IMR-90 (cell line): Measurements from ENCODE around the gene MGA. TPM values are rescaled to one million over a fixed set of nuclear protein-coding genes. Genes with fewer than 3 reads are reported as not detected.

Experiments used
- ATAC-seq: fragments of 200-7000 bp; cut with Tn5 transposase; 2 replicates; pipeline ENCODE4 v1.9.1; 2020; ENCODE audit warnings: low read depth, mild to moderate bottlenecking, moderate library complexity
- BruUV-seq: library from RNA; stranded (reverse); fragments of 400-500 nt; replicated peaks from 2 replicates; lab custom pipeline; 2021; lab: Mats Ljungman, UMichigan
- CTCF ChIA-PET: fragments of 300-600 bp; formaldehyde crosslinking; extraction: SDS; loops from one replicate; lab custom pipeline; 2021; ENCODE audit warnings: antibody characterized with exemption; lab: Yijun Ruan, JAX
- POLR2A ChIA-PET: fragments of 300-600 bp; sonication (Branson Sonifier 250); formaldehyde crosslinking; loops from one replicate; lab custom pipeline; 2022; ENCODE audit warnings: antibody characterized with exemption; ENCODE audit not compliant: unreplicated experiment; lab: Charles Lee
- DNase-seq: peaks from one replicate; pipeline ENCODE4 v3.0.0; 2013
- H2AFZ ChIP-seq: replicated peaks from 2 replicates; pipeline ENCODE3; 2013; ENCODE audit warnings: low read length, mild to moderate bottlenecking; ENCODE audit not compliant: poor library complexity
- H2AK5ac ChIP-seq: 2 replicates; pipeline ENCODE4 v1.6.1; 2013; ENCODE audit warnings: low read depth, low read length, inconsistent platforms
- H2AK9ac ChIP-seq: replicated peaks from 2 replicates; pipeline ENCODE3; 2013; ENCODE audit warnings: mild to moderate bottlenecking, low read depth, low read length, moderate library complexity; ENCODE audit not compliant: poor library complexity
- H2BK120ac ChIP-seq: 2 replicates; pipeline ENCODE4 v1.6.1; 2013; ENCODE audit warnings: low read depth, low read length, inconsistent platforms
- H2BK15ac ChIP-seq: 3 replicates; pipeline ENCODE4 v1.6.1; 2013; ENCODE audit warnings: low read depth, low read length, inconsistent platforms
- H2BK20ac ChIP-seq: 2 replicates; pipeline ENCODE4 v1.6.1; 2013; ENCODE audit warnings: low read depth, mild to moderate bottlenecking, inconsistent platforms, low read length, moderate library complexity
- H2BK5ac ChIP-seq: 2 replicates; pipeline ENCODE4 v1.6.1; 2013; ENCODE audit warnings: mild to moderate bottlenecking, low read depth, low read length, inconsistent platforms; ENCODE audit not compliant: poor library complexity, severe bottlenecking
- H3K14ac ChIP-seq: replicated peaks from 2 replicates; pipeline ENCODE4 v1.6.1; 2013; ENCODE audit warnings: low read depth, low read length, inconsistent platforms
- H3K18ac ChIP-seq: 2 replicates; pipeline ENCODE4 v1.6.1; 2013; ENCODE audit warnings: low read depth, low read length, control low read depth
- H3K23ac ChIP-seq: 2 replicates; pipeline ENCODE4 v1.6.1; 2013; ENCODE audit warnings: low read depth, low read length, inconsistent platforms
- H3K27ac ChIP-seq: 2 replicates; pipeline ENCODE4 v1.5.1; 2013; ENCODE audit warnings: mild to moderate bottlenecking, control low read depth, low read length; ENCODE audit not compliant: insufficient read depth
- H3K27me3 ChIP-seq: 2 replicates; pipeline ENCODE4 v1.6.1; 2013; ENCODE audit warnings: low read length; ENCODE audit not compliant: control insufficient read depth, insufficient read depth
- H3K36me3 ChIP-seq: 2 replicates; pipeline ENCODE4 v1.6.1; 2013; ENCODE audit warnings: low read length, mixed read lengths; ENCODE audit not compliant: control insufficient read depth, insufficient read depth
- H3K4ac ChIP-seq: 2 replicates; pipeline ENCODE4 v1.6.1; 2013; ENCODE audit warnings: low read depth, low read length, inconsistent platforms
- H3K4me1 ChIP-seq: 2 replicates; pipeline ENCODE4 v1.6.1; 2013; ENCODE audit warnings: low read length, mixed read lengths; ENCODE audit not compliant: control insufficient read depth, insufficient read depth
- H3K4me2 ChIP-seq: 2 replicates; pipeline ENCODE4 v1.6.1; 2013; ENCODE audit warnings: low read depth, mild to moderate bottlenecking, control low read depth, low read length, moderate library complexity
- H3K4me3 ChIP-seq: 2 replicates; pipeline ENCODE4 v1.5.1; 2013; ENCODE audit warnings: low read depth, mild to moderate bottlenecking, control low read depth, low read length, moderate library complexity; ENCODE audit not compliant: insufficient read depth
- H3K56ac ChIP-seq: 2 replicates; pipeline ENCODE4 v1.6.1; 2013; ENCODE audit warnings: low read length, inconsistent platforms; ENCODE audit not compliant: insufficient read depth; ENCODE audit errors: extremely low read depth
- H3K79me1 ChIP-seq, 2 experiments: 2 replicates each; pipeline ENCODE4 v1.6.1; 2013; ENCODE audit warnings: low read length in 2 of 2, inconsistent platforms in 1 of 2, low read depth in 1 of 2
- H3K9ac ChIP-seq: 2 replicates; pipeline ENCODE4 v1.6.1; 2013; ENCODE audit warnings: low read depth, low read length, control low read depth
- H3K9me1 ChIP-seq: 2 replicates; pipeline ENCODE4 v1.6.1; 2013; ENCODE audit warnings: low read length, inconsistent platforms; ENCODE audit not compliant: insufficient read depth
- H3K9me3 ChIP-seq: 2 replicates; pipeline ENCODE4 v1.6.1; 2013; ENCODE audit warnings: low read length; ENCODE audit not compliant: control insufficient read depth, insufficient read depth
- H4K20me1 ChIP-seq: 2 replicates; pipeline ENCODE4 v1.6.1; 2013; ENCODE audit warnings: low read length, inconsistent platforms; ENCODE audit not compliant: insufficient read depth
- H4K5ac ChIP-seq: 2 replicates; pipeline ENCODE4 v1.6.1; 2013; ENCODE audit warnings: mild to moderate bottlenecking, low read depth, low read length, control low read depth
- H4K8ac ChIP-seq, 2 experiments: 2 replicates each; pipeline ENCODE4 v1.6.1; 2013; ENCODE audit warnings: low read depth in 2 of 2, low read length in 2 of 2, control low read depth in 1 of 2, inconsistent platforms in 1 of 2
- H4K91ac ChIP-seq: 2 replicates; pipeline ENCODE4 v1.6.1; 2013; ENCODE audit warnings: low read depth, low read length, inconsistent platforms; ENCODE audit not compliant: insufficient read depth
- CEBPB ChIP-seq: IDR thresholded peaks from 2 replicates; pipeline ENCODE4 v1.6.1; 2012; ENCODE audit warnings: low read depth, low read length, improper control_type of control experiment
- FOS ChIP-seq: fragments of 150-350 bp; IDR thresholded peaks from 2 replicates; pipeline ENCODE4 v1.6.1; 2016; ENCODE audit warnings: low read depth, low read length
- MAFK ChIP-seq: IDR thresholded peaks from 2 replicates; pipeline ENCODE4 v1.6.1; 2012; ENCODE audit warnings: low read depth, low read length, improper control_type of control experiment
- MAZ ChIP-seq: IDR thresholded peaks from 2 replicates; pipeline ENCODE4 v1.6.1; 2012; ENCODE audit warnings: low read depth, mild to moderate bottlenecking, low read length, improper control_type of control experiment, moderate library complexity, borderline replicate concordance
- MXI1 ChIP-seq: IDR thresholded peaks from 2 replicates; pipeline ENCODE4 v1.6.1; 2012; ENCODE audit warnings: low read depth, mild to moderate bottlenecking, low read length, moderate library complexity, borderline replicate concordance
- POLR2A ChIP-seq: IDR thresholded peaks from 2 replicates; pipeline ENCODE4 v1.6.1; 2012; ENCODE audit warnings: mild to moderate bottlenecking, low read depth, low read length
- RAD21 ChIP-seq: IDR thresholded peaks from 2 replicates; pipeline ENCODE4 v1.6.1; 2012; ENCODE audit warnings: low read length, improper control_type of control experiment
- RFX5 ChIP-seq: IDR thresholded peaks from 2 replicates; pipeline ENCODE4 v1.8.0; 2012; ENCODE audit warnings: low read depth, mild to moderate bottlenecking, low read length, moderate library complexity
- dilution Hi-C: fragments of 300-500 bp; cut with HindIII; formaldehyde crosslinking; loops from one replicate; pipeline ENCODE4 v1.14.3; 2018; ENCODE audit warnings: low sequenced_read_pairs; ENCODE audit not compliant: unreplicated experiment
- in situ Hi-C: fragments of 300-500 bp; cut with MboI; formaldehyde crosslinking; loops from 3 replicates; pipeline ENCODE4 v1.14.3; 2019; ENCODE audit warnings: low sequenced_read_pairs, inconsistent platforms, mixed read lengths
- intact Hi-C: fragments of 100-400 bp; cut with micrococcal nuclease; formaldehyde crosslinking; loops from 2 replicates; pipeline ENCODE4 v1.10.0; 2022
- polyA plus RNA-seq, 3 experiments: library from polyadenylated mRNA; depleted of rRNA; stranded (reverse); fragments of >200 nt; gene quantifications; 2 replicates each; pipeline ENCODE4 v1.2.3, GENCODE V29; 2012; ENCODE audit warnings: low replicate concordance in 1 of 3
- total RNA-seq: library from RNA; depleted of rRNA; stranded (reverse); fragments of >200 nt; gene quantifications from 2 replicates; pipeline ENCODE4 v1.2.3, GENCODE V29; 2012
- TF ChIP-seq, protein P1 (sequence below): conservative IDR thresholded peaks from 2 replicates; pipeline ENCODE4 v1.5.1; 2012; ENCODE audit warnings: mild to moderate bottlenecking, low read depth, low read length, improper control_type of control experiment

The MGA gene
- total and polyA plus RNA-seq, 2 of the 4 experiments (the other 2 are of a cell fraction) = 3.2 to 38.0 TPM

DNA sequence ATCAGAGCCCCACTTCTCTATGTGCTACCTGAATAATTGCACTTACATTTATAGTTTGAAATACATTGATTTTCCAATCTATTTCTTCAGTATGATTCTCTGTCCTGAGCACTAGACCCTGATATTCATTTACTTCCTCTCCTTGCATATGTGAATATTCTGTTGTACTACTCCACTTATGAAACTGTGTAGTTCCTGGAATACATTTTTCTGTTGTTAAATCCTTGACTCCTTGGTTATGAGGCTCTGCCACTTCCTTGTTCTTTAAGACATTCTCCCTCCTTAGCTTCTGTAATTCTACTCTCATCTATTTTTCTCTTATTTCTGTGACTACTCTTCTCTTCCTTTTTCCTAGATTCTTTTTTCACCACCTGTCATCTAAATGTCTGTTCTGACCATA lies 12.9 kb upstream of the MGA start:
- ChIA-PET POLR2A (no interaction called here), CTCF (no interaction called here)
- Histone ChIP-seq H3K23ac (no peak overlapping the region), H2BK120ac (no peak overlapping the region), H3K9ac (no peak overlapping the region), H3K9me1 (no peaks in the 10 kb centered on the region), H4K20me1 (no peaks in the 10 kb centered on the region), H3K18ac (no peak overlapping the region), H3K36me3 (no peaks in the 10 kb centered on the region), H4K8ac (no peak overlapping the region), H2BK15ac (no peak overlapping the region), H3K27me3 (no peaks in the 10 kb centered on the region), H3K9me3 (peaks cover 5% of the 10 kb centered on the region; the same call in 1 of the 2 replicates), H3K56ac (no peak overlapping the region), H3K79me1 (no peaks in the 10 kb centered on the region), H2BK20ac (no peak overlapping the region), H2BK5ac (no peak overlapping the region), H3K27ac (no peak overlapping the region), H3K4me2 (no peak overlapping the region), H3K4me1 (peaks cover 2% of the 10 kb centered on the region; the same call in 1 of the 2 replicates), H3K14ac (no peak overlapping the region), H2AK9ac (no peak overlapping the region), H4K5ac (no peak overlapping the region), H4K91ac (no peak overlapping the region), H2AK5ac (no peak overlapping the region), H3K4ac (no peak overlapping the region), H3K4me3 (no peak overlapping the region), H2AFZ (no peak overlapping the region)
- ATAC-seq = no peak
- in situ Hi-C loops (no loop called here), dilution Hi-C loops (no loop called here), intact Hi-C loops (no loop called here)
- DNase-seq = no peak
- no TSS peak for BruUV-seq
- TF ChIP-seq POLR2A (no peak), RAD21 (no peak), CEBPB (no peak), MAZ (no peak), FOS (no peak), RFX5 (no peak), MAFK (no peak), MXI1 (no peak)
- TF ChIP-seq, protein P1, sequence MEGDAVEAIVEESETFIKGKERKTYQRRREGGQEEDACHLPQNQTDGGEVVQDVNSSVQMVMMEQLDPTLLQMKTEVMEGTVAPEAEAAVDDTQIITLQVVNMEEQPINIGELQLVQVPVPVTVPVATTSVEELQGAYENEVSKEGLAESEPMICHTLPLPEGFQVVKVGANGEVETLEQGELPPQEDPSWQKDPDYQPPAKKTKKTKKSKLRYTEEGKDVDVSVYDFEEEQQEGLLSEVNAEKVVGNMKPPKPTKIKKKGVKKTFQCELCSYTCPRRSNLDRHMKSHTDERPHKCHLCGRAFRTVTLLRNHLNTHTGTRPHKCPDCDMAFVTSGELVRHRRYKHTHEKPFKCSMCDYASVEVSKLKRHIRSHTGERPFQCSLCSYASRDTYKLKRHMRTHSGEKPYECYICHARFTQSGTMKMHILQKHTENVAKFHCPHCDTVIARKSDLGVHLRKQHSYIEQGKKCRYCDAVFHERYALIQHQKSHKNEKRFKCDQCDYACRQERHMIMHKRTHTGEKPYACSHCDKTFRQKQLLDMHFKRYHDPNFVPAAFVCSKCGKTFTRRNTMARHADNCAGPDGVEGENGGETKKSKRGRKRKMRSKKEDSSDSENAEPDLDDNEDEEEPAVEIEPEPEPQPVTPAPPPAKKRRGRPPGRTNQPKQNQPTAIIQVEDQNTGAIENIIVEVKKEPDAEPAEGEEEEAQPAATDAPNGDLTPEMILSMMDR = no peak
